Measurements from ENCODE around the gene BEND7. TPM values are rescaled to one million over a fixed set of nuclear protein-coding genes. Genes with fewer than 3 reads are reported as not detected.

The BEND7 gene
- total and polyA plus RNA-seq, 2 of the 8 experiments (the other 6 are each of a cell fraction or from before 2014, with no cell fraction given): 1.9 to 8.2 TPM

- TF ChIP-seq, protein P1, sequence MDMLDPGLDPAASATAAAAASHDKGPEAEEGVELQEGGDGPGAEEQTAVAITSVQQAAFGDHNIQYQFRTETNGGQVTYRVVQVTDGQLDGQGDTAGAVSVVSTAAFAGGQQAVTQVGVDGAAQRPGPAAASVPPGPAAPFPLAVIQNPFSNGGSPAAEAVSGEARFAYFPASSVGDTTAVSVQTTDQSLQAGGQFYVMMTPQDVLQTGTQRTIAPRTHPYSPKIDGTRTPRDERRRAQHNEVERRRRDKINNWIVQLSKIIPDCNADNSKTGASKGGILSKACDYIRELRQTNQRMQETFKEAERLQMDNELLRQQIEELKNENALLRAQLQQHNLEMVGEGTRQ (IDR thresholded peaks at IDR 0.05; ENCODE audit: low read length): no peak
- peak; percentile 85 to 89 for TF ChIP-seq RAD21 (IDR thresholded peaks at IDR 0.05 in 1 of 2, conservative IDR thresholded peaks at IDR 0.05 in 1 of 2; ENCODE audit: low read depth in 2 of 2, low read length in 2 of 2)
- TF ChIP-seq, protein P2, sequence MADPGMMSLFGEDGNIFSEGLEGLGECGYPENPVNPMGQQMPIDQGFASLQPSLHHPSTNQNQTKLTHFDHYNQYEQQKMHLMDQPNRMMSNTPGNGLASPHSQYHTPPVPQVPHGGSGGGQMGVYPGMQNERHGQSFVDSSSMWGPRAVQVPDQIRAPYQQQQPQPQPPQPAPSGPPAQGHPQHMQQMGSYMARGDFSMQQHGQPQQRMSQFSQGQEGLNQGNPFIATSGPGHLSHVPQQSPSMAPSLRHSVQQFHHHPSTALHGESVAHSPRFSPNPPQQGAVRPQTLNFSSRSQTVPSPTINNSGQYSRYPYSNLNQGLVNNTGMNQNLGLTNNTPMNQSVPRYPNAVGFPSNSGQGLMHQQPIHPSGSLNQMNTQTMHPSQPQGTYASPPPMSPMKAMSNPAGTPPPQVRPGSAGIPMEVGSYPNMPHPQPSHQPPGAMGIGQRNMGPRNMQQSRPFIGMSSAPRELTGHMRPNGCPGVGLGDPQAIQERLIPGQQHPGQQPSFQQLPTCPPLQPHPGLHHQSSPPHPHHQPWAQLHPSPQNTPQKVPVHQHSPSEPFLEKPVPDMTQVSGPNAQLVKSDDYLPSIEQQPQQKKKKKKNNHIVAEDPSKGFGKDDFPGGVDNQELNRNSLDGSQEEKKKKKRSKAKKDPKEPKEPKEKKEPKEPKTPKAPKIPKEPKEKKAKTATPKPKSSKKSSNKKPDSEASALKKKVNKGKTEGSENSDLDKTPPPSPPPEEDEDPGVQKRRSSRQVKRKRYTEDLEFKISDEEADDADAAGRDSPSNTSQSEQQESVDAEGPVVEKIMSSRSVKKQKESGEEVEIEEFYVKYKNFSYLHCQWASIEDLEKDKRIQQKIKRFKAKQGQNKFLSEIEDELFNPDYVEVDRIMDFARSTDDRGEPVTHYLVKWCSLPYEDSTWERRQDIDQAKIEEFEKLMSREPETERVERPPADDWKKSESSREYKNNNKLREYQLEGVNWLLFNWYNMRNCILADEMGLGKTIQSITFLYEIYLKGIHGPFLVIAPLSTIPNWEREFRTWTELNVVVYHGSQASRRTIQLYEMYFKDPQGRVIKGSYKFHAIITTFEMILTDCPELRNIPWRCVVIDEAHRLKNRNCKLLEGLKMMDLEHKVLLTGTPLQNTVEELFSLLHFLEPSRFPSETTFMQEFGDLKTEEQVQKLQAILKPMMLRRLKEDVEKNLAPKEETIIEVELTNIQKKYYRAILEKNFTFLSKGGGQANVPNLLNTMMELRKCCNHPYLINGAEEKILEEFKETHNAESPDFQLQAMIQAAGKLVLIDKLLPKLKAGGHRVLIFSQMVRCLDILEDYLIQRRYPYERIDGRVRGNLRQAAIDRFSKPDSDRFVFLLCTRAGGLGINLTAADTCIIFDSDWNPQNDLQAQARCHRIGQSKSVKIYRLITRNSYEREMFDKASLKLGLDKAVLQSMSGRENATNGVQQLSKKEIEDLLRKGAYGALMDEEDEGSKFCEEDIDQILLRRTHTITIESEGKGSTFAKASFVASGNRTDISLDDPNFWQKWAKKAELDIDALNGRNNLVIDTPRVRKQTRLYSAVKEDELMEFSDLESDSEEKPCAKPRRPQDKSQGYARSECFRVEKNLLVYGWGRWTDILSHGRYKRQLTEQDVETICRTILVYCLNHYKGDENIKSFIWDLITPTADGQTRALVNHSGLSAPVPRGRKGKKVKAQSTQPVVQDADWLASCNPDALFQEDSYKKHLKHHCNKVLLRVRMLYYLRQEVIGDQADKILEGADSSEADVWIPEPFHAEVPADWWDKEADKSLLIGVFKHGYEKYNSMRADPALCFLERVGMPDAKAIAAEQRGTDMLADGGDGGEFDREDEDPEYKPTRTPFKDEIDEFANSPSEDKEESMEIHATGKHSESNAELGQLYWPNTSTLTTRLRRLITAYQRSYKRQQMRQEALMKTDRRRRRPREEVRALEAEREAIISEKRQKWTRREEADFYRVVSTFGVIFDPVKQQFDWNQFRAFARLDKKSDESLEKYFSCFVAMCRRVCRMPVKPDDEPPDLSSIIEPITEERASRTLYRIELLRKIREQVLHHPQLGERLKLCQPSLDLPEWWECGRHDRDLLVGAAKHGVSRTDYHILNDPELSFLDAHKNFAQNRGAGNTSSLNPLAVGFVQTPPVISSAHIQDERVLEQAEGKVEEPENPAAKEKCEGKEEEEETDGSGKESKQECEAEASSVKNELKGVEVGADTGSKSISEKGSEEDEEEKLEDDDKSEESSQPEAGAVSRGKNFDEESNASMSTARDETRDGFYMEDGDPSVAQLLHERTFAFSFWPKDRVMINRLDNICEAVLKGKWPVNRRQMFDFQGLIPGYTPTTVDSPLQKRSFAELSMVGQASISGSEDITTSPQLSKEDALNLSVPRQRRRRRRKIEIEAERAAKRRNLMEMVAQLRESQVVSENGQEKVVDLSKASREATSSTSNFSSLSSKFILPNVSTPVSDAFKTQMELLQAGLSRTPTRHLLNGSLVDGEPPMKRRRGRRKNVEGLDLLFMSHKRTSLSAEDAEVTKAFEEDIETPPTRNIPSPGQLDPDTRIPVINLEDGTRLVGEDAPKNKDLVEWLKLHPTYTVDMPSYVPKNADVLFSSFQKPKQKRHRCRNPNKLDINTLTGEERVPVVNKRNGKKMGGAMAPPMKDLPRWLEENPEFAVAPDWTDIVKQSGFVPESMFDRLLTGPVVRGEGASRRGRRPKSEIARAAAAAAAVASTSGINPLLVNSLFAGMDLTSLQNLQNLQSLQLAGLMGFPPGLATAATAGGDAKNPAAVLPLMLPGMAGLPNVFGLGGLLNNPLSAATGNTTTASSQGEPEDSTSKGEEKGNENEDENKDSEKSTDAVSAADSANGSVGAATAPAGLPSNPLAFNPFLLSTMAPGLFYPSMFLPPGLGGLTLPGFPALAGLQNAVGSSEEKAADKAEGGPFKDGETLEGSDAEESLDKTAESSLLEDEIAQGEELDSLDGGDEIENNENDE (IDR thresholded peaks at IDR 0.05; ENCODE audit: insufficient replicate concordance, low read length): no peak
- TF ChIP-seq TBP (IDR thresholded peaks at IDR 0.05; ENCODE audit: low read depth, low read length): no peak
- 0 out of 2 replicates have a peak, but pooled peaks have one; percentile 17 for TF ChIP-seq MAX (IDR thresholded peaks at IDR 0.05)
- no peak for TF ChIP-seq JUND (IDR thresholded peaks at IDR 0.05; ENCODE audit: low read length)
- no peak for TF ChIP-seq SP4 (IDR thresholded peaks at IDR 0.05; ENCODE audit: low read length)
- no peak for TF ChIP-seq POU5F1 (IDR thresholded peaks at IDR 0.05; ENCODE audit: low read depth, low read length)
- no peak for TF ChIP-seq KDM1A (IDR thresholded peaks at IDR 0.05; ENCODE audit: borderline replicate concordance, low read length)
Measured at GRCh38 chr10:13518076-13518692, 10.6 kb downstream of the BEND7 start (continued).
